Caco-2 (cell line): ENCODE data around the gene RAB5IF. TPM values are rescaled to one million over a fixed set of nuclear protein-coding genes. Genes with fewer than 3 reads are reported as not detected.

Experiments
- BruUV-seq: library from RNA; stranded (reverse); fragments of 400-500 nt; replicated peaks from 2 replicates; lab custom pipeline; 2021; lab: Mats Ljungman, UMichigan
- CTCF ChIA-PET: fragments of 300-600 bp; sonication (Branson Sonifier 250); formaldehyde crosslinking; loops from one replicate; lab custom pipeline; 2022; ENCODE audit warnings: antibody characterized with exemption; lab: Charles Lee
- POLR2A ChIA-PET: fragments of 300-600 bp; sonication (Branson Sonifier 250); formaldehyde crosslinking; loops from one replicate; lab custom pipeline; 2022; ENCODE audit warnings: antibody characterized with exemption; lab: Charles Lee
- DNase-seq, 2 experiments: peaks; one replicate each; pipeline versions ENCODE4 v3.0.0 to v3.0.0-alpha.2; 2020 to 2022
- H3K27me3 ChIP-seq: replicated peaks from 2 replicates; pipeline ENCODE4 v1.6.0; 2011; ENCODE audit warnings: low read length; ENCODE audit not compliant: control insufficient read depth, insufficient read depth
- H3K36me3 ChIP-seq: 2 replicates; pipeline ENCODE4 v1.5.1; 2011; ENCODE audit warnings: low read length; ENCODE audit not compliant: control insufficient read depth, insufficient read depth
- H3K4me1 ChIP-seq: fragments of 250-450 bp; sonication (Bioruptor Pico); 2 replicates; pipeline ENCODE4 v1.5.1; 2020; ENCODE audit warnings: mild to moderate bottlenecking
- H3K4me3 ChIP-seq: 2 replicates; pipeline ENCODE4 v1.5.1; 2011; ENCODE audit warnings: low read depth, mild to moderate bottlenecking, control low read depth, low read length
- H3K9me3 ChIP-seq: fragments of 250-450 bp; sonication (Bioruptor Pico); 2 replicates; pipeline ENCODE4 v1.5.1; 2020; ENCODE audit warnings: mild to moderate bottlenecking, moderate library complexity
- H3K27ac Mint-ChIP-seq: one replicate; pipeline ENCODE4 v1.8.0; 2022; ENCODE audit warnings: mixed read lengths; ENCODE audit not compliant: unreplicated experiment
- H3K27me3 Mint-ChIP-seq: one replicate; pipeline ENCODE4 v1.8.0; 2022; ENCODE audit warnings: mixed read lengths; ENCODE audit not compliant: insufficient read depth, unreplicated experiment
- H3K36me3 Mint-ChIP-seq: one replicate; pipeline ENCODE4 v1.8.0; 2022; ENCODE audit warnings: mild to moderate bottlenecking, mixed read lengths; ENCODE audit not compliant: insufficient read depth, unreplicated experiment
- H3K4me1 Mint-ChIP-seq: one replicate; pipeline ENCODE4 v1.8.0; 2022; ENCODE audit warnings: low read depth, mixed read lengths; ENCODE audit not compliant: unreplicated experiment
- H3K4me3 Mint-ChIP-seq: one replicate; pipeline ENCODE4 v1.8.0; 2022; ENCODE audit warnings: mild to moderate bottlenecking, moderate library complexity, mixed read lengths; ENCODE audit not compliant: unreplicated experiment
- H3K9me3 Mint-ChIP-seq: one replicate; pipeline ENCODE4 v1.8.0; 2022; ENCODE audit warnings: mixed read lengths; ENCODE audit not compliant: unreplicated experiment
- intact Hi-C: fragments of 100-400 bp; cut with micrococcal nuclease; formaldehyde crosslinking; loops from one replicate; pipeline ENCODE4 v1.10.0; 2022; ENCODE audit not compliant: unreplicated experiment
- total RNA-seq: library from RNA; stranded (reverse); gene quantifications from 2 replicates; pipeline ENCODE4 v1.2.3, GENCODE V29; 2022
- TF ChIP-seq, protein P1 (sequence below), 2 experiments: fragments of 200-600 bp in 1 of 2; IDR thresholded peaks; 1 replicate in 1 of 2; 2 replicates in 1 of 2; pipeline versions ENCODE4 v1.5.1 to v1.8.0; 2011 to 2022; ENCODE audit warnings: antibody characterized with exemption in 1 of 2, control low read depth in 1 of 2, inconsistent platforms in 1 of 2, low read depth in 1 of 2, low read length in 1 of 2, mild to moderate bottlenecking in 1 of 2, moderate library complexity in 1 of 2; ENCODE audit not compliant: insufficient read depth in 1 of 2, severe bottlenecking in 1 of 2, unreplicated experiment in 1 of 2

The RAB5IF gene
- total RNA-seq, 1 experiment from 2014 or later = 279 TPM

DNA sequence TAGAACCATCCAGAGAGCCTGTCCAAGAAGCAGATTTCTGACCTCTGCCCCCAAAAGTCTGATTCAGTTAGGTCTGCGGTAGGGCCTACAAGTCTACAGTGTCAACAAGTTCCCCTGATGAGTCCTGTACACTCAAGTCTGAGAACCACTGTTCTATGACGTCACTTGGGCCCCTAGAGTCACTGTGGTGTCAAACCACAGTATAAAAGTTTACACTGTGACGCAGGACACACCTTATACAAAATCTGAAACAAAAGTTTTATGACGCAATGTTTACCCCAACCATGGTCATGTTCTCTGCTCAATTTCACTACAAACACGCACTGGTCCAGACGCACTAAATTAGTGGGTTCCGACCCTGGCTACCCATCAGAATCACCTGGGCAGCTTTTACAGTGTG lies 22.5 kb downstream of the RAB5IF start:
- Histone ChIP-seq H3K4me3 (no peak overlapping the region), H3K4me1 (peaks cover 7% of the 10 kb centered on the region; the same call in 1 of the 2 replicates), H3K9me3 (no peaks in the 10 kb centered on the region), H3K27me3 (no peaks in the 10 kb centered on the region), H3K36me3 (no peaks in the 10 kb centered on the region)
- H3K27me3 Mint-ChIP-seq = no peaks in the 10 kb centered on the region
- TF ChIP-seq, protein P1, sequence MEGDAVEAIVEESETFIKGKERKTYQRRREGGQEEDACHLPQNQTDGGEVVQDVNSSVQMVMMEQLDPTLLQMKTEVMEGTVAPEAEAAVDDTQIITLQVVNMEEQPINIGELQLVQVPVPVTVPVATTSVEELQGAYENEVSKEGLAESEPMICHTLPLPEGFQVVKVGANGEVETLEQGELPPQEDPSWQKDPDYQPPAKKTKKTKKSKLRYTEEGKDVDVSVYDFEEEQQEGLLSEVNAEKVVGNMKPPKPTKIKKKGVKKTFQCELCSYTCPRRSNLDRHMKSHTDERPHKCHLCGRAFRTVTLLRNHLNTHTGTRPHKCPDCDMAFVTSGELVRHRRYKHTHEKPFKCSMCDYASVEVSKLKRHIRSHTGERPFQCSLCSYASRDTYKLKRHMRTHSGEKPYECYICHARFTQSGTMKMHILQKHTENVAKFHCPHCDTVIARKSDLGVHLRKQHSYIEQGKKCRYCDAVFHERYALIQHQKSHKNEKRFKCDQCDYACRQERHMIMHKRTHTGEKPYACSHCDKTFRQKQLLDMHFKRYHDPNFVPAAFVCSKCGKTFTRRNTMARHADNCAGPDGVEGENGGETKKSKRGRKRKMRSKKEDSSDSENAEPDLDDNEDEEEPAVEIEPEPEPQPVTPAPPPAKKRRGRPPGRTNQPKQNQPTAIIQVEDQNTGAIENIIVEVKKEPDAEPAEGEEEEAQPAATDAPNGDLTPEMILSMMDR (IDR thresholded peaks at IDR 0.05; ENCODE audit: insufficient read depth in 1 of 2, low read depth in 1 of 2, low read length in 1 of 2, severe bottlenecking in 1 of 2, unreplicated experiment in 1 of 2) = no peak
- CTCF ChIA-PET = no interaction called here
- peaks cover 7% of the 10 kb centered on the region for H3K4me1 Mint-ChIP-seq
- intact Hi-C loops = no loop called here
- no peaks in the 10 kb centered on the region for H3K9me3 Mint-ChIP-seq
- POLR2A ChIA-PET = no interaction called here
- H3K4me3 Mint-ChIP-seq = no peak overlapping the region
- no TSS peak for BruUV-seq
- H3K36me3 Mint-ChIP-seq = no peaks in the 10 kb centered on the region
- no peak overlapping the region for H3K27ac Mint-ChIP-seq
- DNase-seq = no peak

DNA sequence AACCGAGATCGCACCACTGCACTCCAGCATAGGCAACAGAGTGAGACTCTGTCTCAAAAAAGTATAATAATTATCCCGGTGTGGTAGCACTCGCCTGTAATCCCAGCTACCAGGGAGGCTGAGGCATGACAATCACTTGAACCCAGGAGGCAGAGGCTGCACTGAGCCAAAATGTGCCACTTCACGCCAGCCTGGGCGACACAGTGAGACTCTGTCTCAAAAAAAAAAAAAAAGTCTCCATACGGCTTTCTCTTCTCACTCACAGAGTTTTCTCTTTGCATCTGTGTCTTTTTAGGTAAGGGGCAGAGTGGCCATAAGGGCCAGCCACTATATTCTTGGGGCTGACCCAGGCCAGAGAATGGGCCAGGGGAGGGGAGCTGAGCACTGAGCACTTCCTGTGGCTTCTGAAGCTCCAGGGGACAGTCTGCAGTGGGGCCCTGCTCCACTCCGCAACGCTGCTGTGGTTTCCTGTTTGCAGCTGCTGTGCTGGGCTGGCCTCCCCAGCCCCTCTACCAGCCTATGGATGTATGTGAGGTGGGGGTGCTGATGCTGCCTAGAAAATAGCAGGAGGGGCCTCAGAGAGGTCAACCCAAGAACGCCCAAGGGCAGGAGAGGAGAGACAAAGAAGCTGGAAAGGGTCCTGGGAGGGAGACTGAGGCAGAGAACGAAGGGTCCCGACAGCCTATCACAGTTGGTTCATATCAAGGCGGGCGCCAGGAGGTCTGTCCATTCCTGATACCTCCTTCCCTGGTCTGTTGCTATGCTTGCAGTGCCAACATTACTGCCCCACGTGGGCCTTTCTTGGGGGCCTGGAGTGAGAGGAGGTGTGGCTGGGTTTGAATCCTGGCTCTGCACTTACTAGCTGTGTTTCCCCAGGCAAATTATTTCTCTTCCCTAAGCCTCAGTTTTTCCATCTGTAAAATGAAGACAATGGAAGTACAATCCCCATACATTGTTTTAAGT lies 24.4 kb downstream of the RAB5IF start:
- TF ChIP-seq, protein P1 (IDR thresholded peaks at IDR 0.05; ENCODE audit: insufficient read depth in 1 of 2, low read depth in 1 of 2, low read length in 1 of 2, severe bottlenecking in 1 of 2, unreplicated experiment in 1 of 2) = no peak
- CTCF ChIA-PET = interaction anchor here (0.6 to 0.8 kb wide), 2 partner anchors 24 to 36 kb away, joined by 3 read pairs; no protein-coding TSS in a partner anchor
- intact Hi-C loops = no loop called here
- no peak overlapping the region for H3K4me3 Mint-ChIP-seq
- H3K4me3 ChIP-seq = no peak overlapping the region
- H3K9me3 Mint-ChIP-seq = no peaks in the 10 kb centered on the region
- POLR2A ChIA-PET = no interaction called here
- H3K27me3 Mint-ChIP-seq = no peaks in the 10 kb centered on the region
- no peaks in the 10 kb centered on the region for H3K36me3 ChIP-seq
- H3K36me3 Mint-ChIP-seq = no peaks in the 10 kb centered on the region
- no peaks in the 10 kb centered on the region for H3K27me3 ChIP-seq
- no peaks in the 10 kb centered on the region for H3K9me3 ChIP-seq
- no peak for DNase-seq
- no TSS peak for BruUV-seq
- no peaks in the 10 kb centered on the region for H3K4me1 Mint-ChIP-seq
- H3K4me1 ChIP-seq = no peaks in the 10 kb centered on the region
- no peak overlapping the region for H3K27ac Mint-ChIP-seq

DNA sequence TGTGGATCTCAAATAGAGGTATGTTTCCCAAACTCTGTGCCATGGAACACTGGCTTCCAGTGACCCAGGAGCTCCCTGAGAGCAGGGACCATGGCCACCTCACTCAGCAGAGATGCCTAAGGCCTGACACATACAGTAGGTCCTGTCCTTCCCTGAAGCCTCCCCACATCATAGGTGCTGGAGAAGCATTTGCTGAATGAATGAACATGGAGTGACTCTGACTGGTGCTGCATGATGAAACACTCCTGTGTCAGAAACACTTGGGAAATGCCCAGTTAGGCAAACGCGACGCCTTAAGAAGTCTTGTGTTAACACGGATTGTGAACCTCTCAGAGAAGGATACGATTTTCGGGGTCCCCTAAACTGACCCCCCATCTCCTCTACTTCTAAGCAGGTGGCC lies 26.1 kb downstream of the RAB5IF start:
- CTCF ChIA-PET = no interaction called here
- intact Hi-C loops = no loop called here
- no TSS peak for BruUV-seq
- no peaks in the 10 kb centered on the region for H3K36me3 Mint-ChIP-seq
- H3K9me3 Mint-ChIP-seq = no peaks in the 10 kb centered on the region
- H3K36me3 ChIP-seq = no peaks in the 10 kb centered on the region
- no peaks in the 10 kb centered on the region for H3K9me3 ChIP-seq
- DNase-seq = no peak
- H3K4me1 ChIP-seq = no peaks in the 10 kb centered on the region
- H3K27me3 Mint-ChIP-seq = no peaks in the 10 kb centered on the region
- TF ChIP-seq, protein P1 (IDR thresholded peaks at IDR 0.05; ENCODE audit: insufficient read depth in 1 of 2, low read depth in 1 of 2, low read length in 1 of 2, severe bottlenecking in 1 of 2, unreplicated experiment in 1 of 2) = no peak
- no peak overlapping the region for H3K27ac Mint-ChIP-seq
- H3K4me3 Mint-ChIP-seq = no peak overlapping the region
- POLR2A ChIA-PET = no interaction called here
- no peaks in the 10 kb centered on the region for H3K27me3 ChIP-seq
- no peak overlapping the region for H3K4me3 ChIP-seq
- H3K4me1 Mint-ChIP-seq = no peaks in the 10 kb centered on the region
